Lower leg skin (tissue), 4 donors: ENCODE results near the gene ANKIB1. TPM values are rescaled to one million over a fixed set of nuclear protein-coding genes. Genes with fewer than 3 reads are reported as not detected.
A peak's percentile ranks its signal among the peaks of the same experiment; 100 is the strongest.
"Not testable (repeated sequence)": the region's sequence is repeated elsewhere in the genome, so short reads cannot be mapped to it uniquely, and the experiment has no call there.

ENCODE experiments used
- DNase-seq, 2 donors: peaks; one replicate each; pipeline ENCODE4 v3.0.0-alpha.2; 2019; ENCODE audit warnings: low spot score in 2 of 2
- H3K4me3 ChIP-seq: fragments of 200-600 bp; sonication (generic); 2 replicates; pipeline ENCODE4 v1.5.1; 2017; ENCODE audit warnings: mild to moderate bottlenecking, low read depth; ENCODE audit not compliant: poor library complexity, severe bottlenecking
- CTCF ChIP-seq, 3 donors: fragments of 450-650 bp; IDR thresholded peaks; one replicate each; pipeline ENCODE4 v1.5.1; 2016; ENCODE audit warnings: antibody characterized with exemption in 3 of 3, mild to moderate bottlenecking in 3 of 3, moderate library complexity in 2 of 3
- POLR2A ChIP-seq, 2 donors: fragments of 450-650 bp; IDR thresholded peaks; one replicate each; pipeline ENCODE4 v1.6.1; 2016 to 2017; ENCODE audit warnings: antibody characterized with exemption in 2 of 2, mild to moderate bottlenecking in 1 of 2, moderate library complexity in 1 of 2
- WGBS, 2 donors: methylation state at CpG; one replicate each; pipeline ENCODE4 v1.1.5; 2018; 5-methylcytosine and 5-hydroxymethylcytosine counted together
- intact Hi-C: fragments of 100-400 bp; cut with DNase I; formaldehyde crosslinking; loops from one replicate; pipeline ENCODE4 v1.15.0; 2023; ENCODE audit warnings: low total_unique reads
- microRNA-seq, 2 donors: library from miRNA; unstranded; fragments of <30 nt; microRNA quantifications; one replicate each; pipeline ENCODE4, GENCODE V29; 2016; ENCODE audit warnings: borderline replicate concordance in 2 of 2, borderline number of aligned reads in 1 of 2
- total RNA-seq, 4 donors: library from RNA; depleted of rRNA; stranded (reverse); fragments of >200 nt; gene quantifications; one replicate each; pipeline ENCODE4 v1.1.0, GENCODE V29; 2016

ANKIB1 gene
- total RNA-seq, 4 donors from 2014 or later: 26.9 to 57.7 (median 34.5) TPM

DNA sequence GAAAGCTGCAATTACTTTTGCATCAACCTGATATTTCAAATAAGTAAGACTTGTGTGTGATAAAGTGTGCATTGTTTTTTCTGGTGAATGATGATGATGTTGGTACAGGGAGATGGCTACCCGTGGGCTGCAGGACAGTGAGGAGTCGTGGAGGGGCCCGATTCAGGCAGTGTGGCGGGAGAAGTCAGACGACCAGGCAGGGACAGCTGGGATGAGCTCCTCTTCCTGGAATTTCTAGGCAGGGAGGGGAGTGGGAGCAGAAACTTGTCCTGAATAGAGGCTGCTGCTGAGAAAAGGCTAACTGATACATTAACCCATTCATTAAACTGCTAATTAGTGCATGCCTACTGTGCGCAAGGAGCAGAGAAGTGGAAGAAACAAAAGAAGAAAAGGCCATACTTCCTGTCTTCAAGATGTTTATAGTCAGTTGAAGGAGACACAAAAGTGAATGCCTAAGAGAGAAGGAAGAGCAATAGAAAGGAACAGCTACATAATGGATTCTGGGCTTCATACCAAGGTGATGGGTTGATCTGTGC lies 192.2 kb downstream of the ANKIB1 start:
- no peak overlapping the region for H3K4me3 ChIP-seq
- intact Hi-C loops: no loop called here
- 72 to 79% methylated on average over 6 of the region's 6 CpGs for WGBS, 2 donors
- DNase-seq: no peak
- TF ChIP-seq POLR2A (IDR thresholded peaks at IDR 0.05): no peak
- no peak for TF ChIP-seq CTCF (IDR thresholded peaks at IDR 0.05)

DNA sequence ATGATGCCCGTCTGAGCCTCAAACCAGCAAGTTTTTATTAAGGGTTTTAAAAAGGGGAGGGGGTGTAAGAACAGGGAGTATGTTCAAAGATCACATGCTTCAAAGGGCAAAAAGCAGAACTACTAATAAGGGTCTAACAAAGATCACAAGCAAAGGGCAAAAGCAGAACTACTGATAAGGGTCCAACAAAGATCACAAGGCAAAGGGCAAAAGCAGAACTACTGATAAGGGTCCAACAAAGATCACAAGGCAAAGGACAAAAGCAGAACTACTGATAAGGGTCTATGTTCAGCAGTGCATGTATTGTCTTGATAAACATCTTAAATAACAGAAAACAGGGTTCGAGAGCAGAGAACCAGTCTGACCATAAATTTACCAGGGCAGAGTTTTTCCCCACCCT lies 196.9 kb downstream of the ANKIB1 start:
- DNase-seq, H3K4me3 ChIP-seq, intact Hi-C loops: not testable (repeated sequence)
- 70 to 81% methylated on average over 2 of the region's 2 CpGs for WGBS, 2 donors

GRCh38 chr7:92446869-92447344 lies 201.1 kb downstream of the ANKIB1 start:
- intact Hi-C loops: no loop called here
- 49 to 54% methylated on average over 21 of the region's 21 CpGs for WGBS, 2 donors
- no peak overlapping the region for H3K4me3 ChIP-seq
- peak in 1 of 2 donors; percentile 24 for DNase-seq
- TF ChIP-seq CTCF (IDR thresholded peaks at IDR 0.05) (no peak), POLR2A (IDR thresholded peaks at IDR 0.05) (no peak)

- no peak for TF ChIP-seq POLR2A (IDR thresholded peaks at IDR 0.05)
- peak in 1 of 3 donors; percentile 95 for TF ChIP-seq CTCF (IDR thresholded peaks at IDR 0.05)
- DNase-seq: peak; percentile 88 to 98
- WGBS, 2 donors: 0% methylated on average over 28 to 62 of the region's 87 CpGs
- intact Hi-C loops: no loop called here
- H3K4me3 ChIP-seq: peak within 1 kb of the TSS; percentile 96
These were observed 201.8 kb downstream of the ANKIB1 start, which contains the start of gene GATAD1 for GRCh38 chr7:92447345-92448204. Gene GATAD1 (plus strand): TSS chr7:92447482. CDS start chr7:92447730, 248 bp downstream.

DNA sequence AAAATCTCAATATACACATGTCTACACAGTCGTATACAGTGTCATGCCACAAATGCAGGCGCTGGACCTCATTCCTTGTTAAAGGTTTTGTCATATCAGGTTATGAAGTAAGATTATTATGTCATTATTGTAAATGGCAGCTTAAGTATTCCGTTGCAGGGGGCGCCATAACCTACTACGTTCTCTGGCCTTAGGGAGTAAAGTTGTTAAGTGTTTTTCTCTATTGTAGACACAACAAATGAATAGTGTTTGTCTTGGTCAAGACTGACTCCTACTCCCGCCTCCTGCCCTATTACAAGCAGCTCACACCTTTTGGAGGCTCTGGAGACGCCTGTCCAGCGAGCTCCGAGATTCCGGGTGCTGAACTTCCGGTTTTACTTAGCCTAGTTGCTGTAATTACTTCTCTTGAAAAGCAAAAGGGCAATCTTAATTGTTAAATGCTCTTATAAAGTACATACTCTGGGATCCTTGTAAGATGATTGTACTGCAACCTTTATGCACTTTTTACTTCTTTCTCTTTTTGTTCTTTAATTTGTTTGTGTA lies 202.5 kb downstream of the ANKIB1 start:
- peak overlapping the region; percentile 96 for H3K4me3 ChIP-seq
- TF ChIP-seq CTCF (IDR thresholded peaks at IDR 0.05) (no peak), POLR2A (IDR thresholded peaks at IDR 0.05) (no peak)
- intact Hi-C loops: no loop called here
- WGBS, 2 donors: 0 to 2% methylated on average over 11 of the region's 11 CpGs
- peak; percentile 58 to 85 for DNase-seq

Small RNA genes within 50 kb of the gene (microRNA-seq; reads per million reads assigned to microRNA genes)
- gene MIR1285-1: 0 reads per million in 2 donors

Other genes with a start within 250 kb of the ANKIB1 start
- gene CYP51A1, start 111.5 kb upstream of the ANKIB1 start, total RNA-seq: 10 to 100 TPM; 34.4 to 62.4 (median 52.3) TPM
- gene LRRD1, start 66.8 kb upstream of the ANKIB1 start, total RNA-seq: under 1 TPM in 2 of 4 donors, not detected in 2; 0.13 to 0.65 TPM
- gene KRIT1, start 60 bp upstream of the ANKIB1 start, total RNA-seq: 10 to 100 TPM; 39.1 to 69.6 (median 59.2) TPM
- 10 to 100 TPM; 14.7 to 23.0 (median 18.3) TPM for gene GATAD1, start 201.5 kb downstream of the ANKIB1 start, total RNA-seq
- not detected for gene ERVW-1, start 232.0 kb downstream of the ANKIB1 start, total RNA-seq